Endothelial cell of umbilical vein (primary cell): Measurements from ENCODE around the gene MYO1F. TPM values are rescaled to one million over a fixed set of nuclear protein-coding genes. Genes with fewer than 3 reads are reported as not detected.

Source experiments
- BruUV-seq: library from RNA; stranded (reverse); fragments of 400-500 nt; replicated peaks from 2 replicates; lab custom pipeline; 2021; lab: Mats Ljungman, UMichigan
- CTCF ChIA-PET: fragments of 300-600, 350-600 bp; sonication (Branson Sonifier 250); formaldehyde crosslinking; loops from one replicate; lab custom pipeline; 2021; ENCODE audit warnings: antibody characterized with exemption, inconsistent platforms; lab: Charles Lee
- POLR2A ChIA-PET: fragments of 300-600, 350-600 bp; sonication (Branson Sonifier 250); formaldehyde crosslinking; loops from one replicate; lab custom pipeline; 2021; ENCODE audit warnings: antibody characterized with exemption, inconsistent platforms; lab: Charles Lee
- DNase-seq: peaks from one replicate; pipeline ENCODE4 v3.0.0-alpha.2; 2011; ENCODE audit warnings: low read depth, low spot score
- FAIRE-seq: peaks from 2 replicates; lab custom pipeline; 2011; peaks lifted over from hg19 to GRCh38; lab: Jason Lieb, UNC
- H2AFZ ChIP-seq: 2 replicates; pipeline ENCODE4 v1.6.0; 2012; ENCODE audit warnings: low read depth, low read length, control low read depth, inconsistent platforms
- H3K27ac ChIP-seq: 2 replicates; pipeline ENCODE4 v1.5.1; 2011; ENCODE audit warnings: low read depth, mild to moderate bottlenecking, control low read depth, low read length, moderate library complexity; ENCODE audit not compliant: insufficient read depth
- H3K27me3 ChIP-seq, 2 experiments: 2 replicates each; pipeline versions ENCODE4 v1.6.0 to v1.6.1; 2011; ENCODE audit warnings: low read length in 2 of 2, mixed read lengths in 1 of 2; ENCODE audit not compliant: control insufficient read depth in 2 of 2, insufficient read depth in 2 of 2
- H3K36me3 ChIP-seq, 2 experiments: 2 replicates in 1 of 2; 3 replicates in 1 of 2; pipeline ENCODE4 v1.5.1; 2011; ENCODE audit warnings: low read length in 2 of 2, mild to moderate bottlenecking in 1 of 2, moderate library complexity in 1 of 2; ENCODE audit not compliant: control insufficient read depth in 2 of 2, insufficient read depth in 2 of 2; ENCODE audit errors: extremely low read depth in 1 of 2
- H3K4me1 ChIP-seq: 3 replicates; pipeline ENCODE4 v1.5.1; 2011; ENCODE audit warnings: mild to moderate bottlenecking, low read length; ENCODE audit not compliant: control insufficient read depth, insufficient read depth; ENCODE audit errors: extremely low read depth
- H3K4me2 ChIP-seq: 2 replicates; pipeline ENCODE4 v1.6.1; 2011; ENCODE audit warnings: low read length, control low read depth, mixed read lengths; ENCODE audit not compliant: insufficient read depth
- H3K4me3 ChIP-seq, 3 experiments: fragments of 200-600 bp in 1 of 3; sonication (generic), shearing (Covaris generic) in 1 of 3; replicated peaks in 1 of 3; 2 replicates each; pipeline ENCODE4 v1.5.1; 2011 to 2016; ENCODE audit warnings: control low read depth in 3 of 3, low read length in 3 of 3, mild to moderate bottlenecking in 2 of 3, inconsistent platforms in 1 of 3, low read depth in 1 of 3, moderate library complexity in 1 of 3; ENCODE audit not compliant: insufficient read depth in 1 of 3
- H3K79me2 ChIP-seq: 2 replicates; pipeline ENCODE4 v1.6.0; 2012; ENCODE audit warnings: low read length, inconsistent platforms; ENCODE audit not compliant: control insufficient read depth, insufficient read depth
- H3K9ac ChIP-seq: replicated peaks from 2 replicates; pipeline ENCODE3; 2011; ENCODE audit warnings: low read length, control low read depth; ENCODE audit not compliant: insufficient read depth; ENCODE audit errors: extremely low read depth
- H3K9me1 ChIP-seq: replicated peaks from 3 replicates; pipeline ENCODE4 v1.6.0; 2011; ENCODE audit warnings: mild to moderate bottlenecking, low read length; ENCODE audit not compliant: control insufficient read depth, insufficient read depth; ENCODE audit errors: extremely low read depth
- H3K9me3 ChIP-seq: replicated peaks from 2 replicates; pipeline ENCODE4 v1.5.1; 2012; ENCODE audit warnings: low read length, inconsistent platforms; ENCODE audit not compliant: control insufficient read depth, insufficient read depth
- H4K20me1 ChIP-seq: replicated peaks from 2 replicates; pipeline ENCODE3; 2011; ENCODE audit warnings: mild to moderate bottlenecking, low read length; ENCODE audit not compliant: control insufficient read depth, insufficient read depth; ENCODE audit errors: extremely low read depth
- CTCF ChIP-seq, 2 donors: IDR thresholded peaks; 1 replicate in 1 of 2; 2 replicates in 1 of 2; pipeline ENCODE4 v1.5.1; 2011; ENCODE audit warnings: low read length in 2 of 2, mild to moderate bottlenecking in 2 of 2, moderate library complexity in 2 of 2, control low read depth in 1 of 2, inconsistent platforms in 1 of 2, low read depth in 1 of 2; ENCODE audit not compliant: insufficient read depth in 1 of 2; ENCODE audit errors: extremely low read depth in 1 of 2
- EZH2 ChIP-seq: IDR thresholded peaks from 2 replicates; pipeline ENCODE4 v1.6.1; 2012; ENCODE audit warnings: borderline replicate concordance, low read depth, mild to moderate bottlenecking, moderate library complexity, low read length, inconsistent platforms; ENCODE audit not compliant: severe bottlenecking
- FOS ChIP-seq: IDR thresholded peaks from 2 replicates; pipeline ENCODE4 v1.6.1; 2011; ENCODE audit warnings: mild to moderate bottlenecking, low read length, moderate library complexity, borderline replicate concordance; ENCODE audit not compliant: insufficient read depth
- GATA2 ChIP-seq: IDR thresholded peaks from 2 replicates; pipeline ENCODE4 v1.7.0; 2011; ENCODE audit warnings: low read depth, mild to moderate bottlenecking, moderate library complexity, mixed read lengths, low read length; ENCODE audit not compliant: insufficient read length, insufficient read depth
- JUN ChIP-seq: IDR thresholded peaks from 2 replicates; pipeline ENCODE4 v1.6.1; 2011; ENCODE audit warnings: borderline replicate concordance, low read depth; ENCODE audit not compliant: insufficient read length, insufficient read depth
- MYC ChIP-seq: IDR thresholded peaks from one replicate; pipeline ENCODE4 v1.6.1; 2011; ENCODE audit warnings: mild to moderate bottlenecking, low read depth, low read length
- POLR2A ChIP-seq: IDR thresholded peaks from 2 replicates; pipeline ENCODE4 v1.6.1; 2012; ENCODE audit warnings: low read depth, mild to moderate bottlenecking, control low read depth, low read length
- POLR2AphosphoS5 ChIP-seq: IDR thresholded peaks from 2 replicates; pipeline ENCODE4 v1.6.1; 2012; ENCODE audit warnings: low read depth, mild to moderate bottlenecking, control low read depth, low read length, moderate library complexity; ENCODE audit not compliant: insufficient read depth
- dilution Hi-C: fragments of 300-500 bp; cut with MboI; formaldehyde crosslinking; loops from one replicate; pipeline ENCODE4 v1.15.0; 2019; ENCODE audit warnings: low sequenced_read_pairs; ENCODE audit not compliant: extremely low pct_ligation_motif_present
- intact Hi-C: fragments of 100-400 bp; cut with micrococcal nuclease; formaldehyde crosslinking; loops from one replicate; pipeline ENCODE4 v1.10.0; 2022
- polyA plus RNA-seq, 4 experiments: library from polyadenylated mRNA; depleted of rRNA in 3 of 4; stranded (reverse) in 3 of 4; unstranded in 1 of 4; fragments of >200 nt; gene quantifications; 2 replicates each; pipeline versions ENCODE4 v1.2.1 to v1.2.3, GENCODE V29; 2011 to 2012; ENCODE audit warnings: missing spikeins in 1 of 4
- total RNA-seq: library from RNA; stranded (reverse); gene quantifications from 2 replicates; pipeline ENCODE4 v1.2.3, GENCODE V29; 2021
- TF ChIP-seq, protein P1 (sequence below): IDR thresholded peaks from 2 replicates; pipeline ENCODE4 v1.6.1; 2011; ENCODE audit not compliant: insufficient read depth, insufficient read length

The MYO1F gene
- total and polyA plus RNA-seq, 2 donors (not counting 3 experiments of a cell fraction or from before 2014, with no cell fraction given): 0.22 to 0.39 TPM

GRCh38 chr19:8576273-8576993, 809 bp downstream of the MYO1F start:
- H3K9me1 ChIP-seq: no peaks in the 10 kb centered on the region
- H3K27me3 ChIP-seq: peaks cover 0 to 4% of the 10 kb centered on the region in 2 experiments
- no TSS peak for BruUV-seq
- no peak overlapping the region for H3K4me3 ChIP-seq
- H3K9me3 ChIP-seq: no peaks in the 10 kb centered on the region
- H2AFZ ChIP-seq: no peak overlapping the region
- no peak overlapping the region for H3K27ac ChIP-seq
- H4K20me1 ChIP-seq: no peaks in the 10 kb centered on the region
- no peaks in the 10 kb centered on the region for H3K36me3 ChIP-seq
- no peaks in the 10 kb centered on the region for H3K4me1 ChIP-seq
- dilution Hi-C loops (no loop called here), intact Hi-C loops (no loop called here)
- ChIA-PET POLR2A (no interaction called here), CTCF (interaction anchor here (0.9 kb wide), 1 partner anchor 10 kb away, joined by 3 read pairs; no protein-coding TSS in a partner anchor)
- TF ChIP-seq EZH2: no peak
- no peak for TF ChIP-seq CTCF (IDR thresholded peaks at IDR 0.05; ENCODE audit: extremely low read depth in 1 of 2, insufficient read depth in 1 of 2, low read depth in 1 of 2, low read length in 2 of 2)
- TF ChIP-seq JUN: no peak
- TF ChIP-seq GATA2: no peak
- TF ChIP-seq POLR2A: no peak
- no peak for TF ChIP-seq MYC
- TF ChIP-seq FOS: no peak
- TF ChIP-seq, protein P1, sequence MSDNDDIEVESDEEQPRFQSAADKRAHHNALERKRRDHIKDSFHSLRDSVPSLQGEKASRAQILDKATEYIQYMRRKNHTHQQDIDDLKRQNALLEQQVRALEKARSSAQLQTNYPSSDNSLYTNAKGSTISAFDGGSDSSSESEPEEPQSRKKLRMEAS: no peak
- no peak for TF ChIP-seq POLR2AphosphoS5
- no peak overlapping the region for H3K9ac ChIP-seq
- no peaks in the 10 kb centered on the region for H3K79me2 ChIP-seq
- DNase-seq (no peak), FAIRE-seq (no peak)
- no peak overlapping the region for H3K4me2 ChIP-seq
